Tibial nerve (tissue), 4 donors: ENCODE measurements around the gene SIAH3.

Experiments used
- EP300 ChIP-seq, 2 donors: sonication (generic); formaldehyde crosslinking; IDR thresholded peaks; one replicate each; pipeline ENCODE4 v1.6.1; 2017; ENCODE audit warnings: antibody characterized with exemption in 2 of 2, mild to moderate bottlenecking in 1 of 2
- POLR2A ChIP-seq, 2 donors: fragments of 450-650 bp; IDR thresholded peaks; one replicate each; pipeline ENCODE4 v1.6.1; 2017; ENCODE audit warnings: antibody characterized with exemption in 2 of 2, mild to moderate bottlenecking in 2 of 2, moderate library complexity in 2 of 2
- TF ChIP-seq, protein P1 (sequence below), 5 experiments: fragments of 200-600 bp in 3 of 5; fragments of 450-650 bp in 2 of 5; sonication (generic) in 3 of 5; IDR thresholded peaks; one replicate each; pipeline ENCODE4 v1.5.1; 2016 to 2019; ENCODE audit warnings: antibody characterized with exemption in 5 of 5, mild to moderate bottlenecking in 3 of 5, moderate library complexity in 2 of 5

DNA sequence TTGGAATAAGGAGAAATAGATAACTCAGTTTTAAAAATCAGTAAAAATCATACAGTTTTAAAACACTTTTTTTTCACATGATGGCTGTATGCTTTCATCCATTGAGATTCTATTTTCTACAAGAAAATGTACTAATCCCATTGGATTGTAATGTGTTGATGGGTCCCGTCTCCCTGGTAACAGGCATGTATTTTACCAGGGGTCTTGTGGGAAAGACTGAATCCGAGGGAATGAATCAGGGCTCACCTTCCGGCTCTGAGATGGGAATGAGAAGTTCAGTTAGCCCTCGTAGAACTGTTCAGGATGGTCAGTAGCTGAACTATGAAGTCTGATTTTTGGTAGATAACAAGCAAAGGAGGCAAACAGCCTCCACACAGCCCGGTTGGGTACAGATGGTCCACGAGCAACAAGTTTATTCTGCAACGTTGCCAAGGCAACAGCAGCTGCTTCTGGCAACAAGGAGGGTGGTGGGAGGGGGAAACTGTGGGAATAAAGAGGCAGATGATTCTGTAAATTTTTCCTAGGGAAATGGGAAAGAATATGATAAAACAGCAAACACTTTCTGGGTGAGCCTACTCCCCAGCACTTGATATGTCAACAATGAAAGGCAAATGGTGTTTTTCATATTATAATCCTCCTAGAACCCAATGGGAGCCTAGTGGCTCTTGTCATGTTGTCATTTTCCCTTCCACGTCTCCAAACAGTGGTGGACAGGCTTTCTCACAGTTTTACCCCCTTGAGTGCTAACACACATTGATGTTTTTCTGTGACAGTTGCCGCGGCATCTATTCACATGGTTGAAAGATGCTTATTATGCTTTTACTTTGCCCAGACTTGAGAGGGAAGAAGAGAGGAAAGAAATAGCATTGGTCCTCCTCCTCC is 12.4 kb upstream of the SIAH3 start:
- TF ChIP-seq, protein P1, sequence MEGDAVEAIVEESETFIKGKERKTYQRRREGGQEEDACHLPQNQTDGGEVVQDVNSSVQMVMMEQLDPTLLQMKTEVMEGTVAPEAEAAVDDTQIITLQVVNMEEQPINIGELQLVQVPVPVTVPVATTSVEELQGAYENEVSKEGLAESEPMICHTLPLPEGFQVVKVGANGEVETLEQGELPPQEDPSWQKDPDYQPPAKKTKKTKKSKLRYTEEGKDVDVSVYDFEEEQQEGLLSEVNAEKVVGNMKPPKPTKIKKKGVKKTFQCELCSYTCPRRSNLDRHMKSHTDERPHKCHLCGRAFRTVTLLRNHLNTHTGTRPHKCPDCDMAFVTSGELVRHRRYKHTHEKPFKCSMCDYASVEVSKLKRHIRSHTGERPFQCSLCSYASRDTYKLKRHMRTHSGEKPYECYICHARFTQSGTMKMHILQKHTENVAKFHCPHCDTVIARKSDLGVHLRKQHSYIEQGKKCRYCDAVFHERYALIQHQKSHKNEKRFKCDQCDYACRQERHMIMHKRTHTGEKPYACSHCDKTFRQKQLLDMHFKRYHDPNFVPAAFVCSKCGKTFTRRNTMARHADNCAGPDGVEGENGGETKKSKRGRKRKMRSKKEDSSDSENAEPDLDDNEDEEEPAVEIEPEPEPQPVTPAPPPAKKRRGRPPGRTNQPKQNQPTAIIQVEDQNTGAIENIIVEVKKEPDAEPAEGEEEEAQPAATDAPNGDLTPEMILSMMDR (IDR thresholded peaks at IDR 0.05) = no peak
- TF ChIP-seq POLR2A (IDR thresholded peaks at IDR 0.05) (no peak), EP300 (IDR thresholded peaks at IDR 0.05) (no peak)
